Activated CD8-positive, alpha-beta memory T cell treated with anti-CD3 and anti-CD28 coated beads for 48 hours (primary cell): ENCODE measurements around the gene STN1.

Experiments used
- DNase-seq, 3 experiments: peaks; one replicate each; pipeline ENCODE4 v3.0.0-alpha.2; 2020; ENCODE audit warnings: low read depth in 2 of 3, low spot score in 2 of 3

STN1 gene

GRCh38 chr10:103929381-103929921, 11.5 kb upstream of the STN1 start:
- no peak for DNase-seq

- DNase-seq = no peak
Measured at GRCh38 chr10:103928784-103929183, 10.8 kb upstream of the STN1 start.

GRCh38 chr10:103926722-103927319, 8.8 kb upstream of the STN1 start:
- DNase-seq = no peak

GRCh38 chr10:103925591-103925990, 7.6 kb upstream of the STN1 start:
- DNase-seq = no peak

GRCh38 chr10:103923502-103923901, 5.5 kb upstream of the STN1 start:
- DNase-seq = no peak

- no peak for DNase-seq
Measured at GRCh38 chr10:103922659-103923058, 4.7 kb upstream of the STN1 start.

- DNase-seq = no peak
Measured at GRCh38 chr10:103921750-103922195, 3.8 kb upstream of the STN1 start.

- no peak for DNase-seq
Measured at GRCh38 chr10:103921248-103921647, 3.3 kb upstream of the STN1 start.

- no peak for DNase-seq
Measured at GRCh38 chr10:103919648-103920025, 1.7 kb upstream of the STN1 start.

GRCh38 chr10:103917302-103918052, 507 bp downstream of the STN1 start:
- DNase-seq = no peak

GRCh38 chr10:103916876-103917275, 1.1 kb downstream of the STN1 start:
- no peak for DNase-seq

GRCh38 chr10:103916254-103916653, 1.7 kb downstream of the STN1 start:
- DNase-seq = no peak

- DNase-seq = no peak
Measured at GRCh38 chr10:103915796-103916195, 2.2 kb downstream of the STN1 start.

GRCh38 chr10:103912759-103913158, 5.2 kb downstream of the STN1 start:
- no peak for DNase-seq

- DNase-seq = no peak
Measured at GRCh38 chr10:103911021-103911459, 6.9 kb downstream of the STN1 start.

GRCh38 chr10:103910442-103911012, 7.5 kb downstream of the STN1 start:
- no peak for DNase-seq

GRCh38 chr10:103905441-103905840, 12.5 kb downstream of the STN1 start:
- DNase-seq = no peak

- DNase-seq = no peak
Measured at GRCh38 chr10:103901299-103901698, 16.7 kb downstream of the STN1 start.

- DNase-seq = no peak
Measured at GRCh38 chr10:103899312-103899711, 18.7 kb downstream of the STN1 start.

- no peak for DNase-seq
Measured at GRCh38 chr10:103897241-103897774, 20.7 kb downstream of the STN1 start.

- DNase-seq = no peak
Measured at GRCh38 chr10:103896225-103896624, 21.8 kb downstream of the STN1 start.
